Fibroblast of peridontal ligament (primary cell): ENCODE results near the gene MC4R.

Source experiments
- DNase-seq: peaks from one replicate; pipeline ENCODE4 v3.0.0-alpha.2; 2010; ENCODE audit errors: extremely low read depth

MC4R gene

DNA sequence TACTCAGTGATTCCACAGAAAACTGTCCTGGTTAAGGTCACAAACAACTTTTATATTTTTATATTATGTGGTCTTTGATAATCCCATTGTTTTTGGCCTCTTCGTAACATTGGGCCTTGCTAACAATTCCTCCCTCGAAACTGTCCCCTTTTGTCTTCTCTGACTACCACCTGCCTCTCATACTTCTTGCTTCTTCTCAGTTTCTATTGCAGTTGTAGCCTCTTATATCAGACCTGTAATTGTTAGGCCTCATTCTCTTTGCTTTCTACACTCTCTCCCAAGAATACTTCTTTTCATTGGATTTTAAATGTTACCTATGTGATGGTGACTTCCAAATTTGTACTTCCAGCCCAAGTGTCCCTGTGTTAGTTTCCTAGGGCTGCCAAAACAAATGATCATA lies 44.7 kb downstream of the MC4R start:
- no peak for DNase-seq

DNA sequence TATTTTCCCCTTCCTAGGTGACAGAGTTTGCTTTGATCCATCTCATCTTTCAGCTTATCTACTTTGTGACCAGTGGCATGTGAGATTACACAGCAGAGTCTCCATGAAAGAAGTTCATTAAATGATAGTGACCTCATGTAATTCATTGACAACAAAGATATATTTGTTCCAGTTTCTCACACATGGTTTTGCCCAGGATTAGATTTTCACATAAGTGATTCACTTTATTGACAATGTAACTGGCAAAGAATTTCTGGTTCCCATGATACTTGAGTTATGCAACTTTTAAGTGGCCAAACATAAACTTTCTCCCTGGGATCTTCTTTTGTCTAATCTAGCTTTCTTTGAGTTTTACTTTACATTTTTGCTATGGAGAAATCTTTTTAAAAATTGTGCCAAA lies 50.0 kb downstream of the MC4R start:
- DNase-seq, result peak; percentile 65
